ENCODE results near the gene TUBB6.

TUBB6 gene

GRCh38 chr18:12291690-12292089 lies 16.4 kb upstream of the TUBB6 start:
- no peak for DNase-seq

DNA sequence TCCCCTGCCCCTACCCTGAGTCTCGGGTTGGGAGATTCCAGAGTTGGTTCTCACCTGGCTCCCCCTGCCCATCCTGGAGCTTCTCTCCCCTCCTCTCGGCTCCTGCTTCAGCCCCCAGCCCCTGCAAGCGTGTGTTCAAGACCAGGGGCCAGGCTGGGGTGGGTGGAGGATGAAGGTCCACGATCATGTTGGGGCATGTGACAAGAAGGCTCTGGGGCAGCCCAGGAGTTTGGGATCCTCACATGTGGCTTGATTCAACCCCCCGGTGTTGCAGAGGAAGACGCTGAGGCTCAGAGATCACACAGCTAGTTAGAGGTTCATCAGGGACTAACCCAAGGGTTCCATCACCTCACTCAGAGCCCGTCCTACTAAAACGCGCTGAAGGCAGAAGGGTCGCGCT lies 14.2 kb upstream of the TUBB6 start:
- DNase-seq, result no peak

- DNase-seq, result no peak
Observed at GRCh38 chr18:12295389-12296086, 12.5 kb upstream of the TUBB6 start.

DNA sequence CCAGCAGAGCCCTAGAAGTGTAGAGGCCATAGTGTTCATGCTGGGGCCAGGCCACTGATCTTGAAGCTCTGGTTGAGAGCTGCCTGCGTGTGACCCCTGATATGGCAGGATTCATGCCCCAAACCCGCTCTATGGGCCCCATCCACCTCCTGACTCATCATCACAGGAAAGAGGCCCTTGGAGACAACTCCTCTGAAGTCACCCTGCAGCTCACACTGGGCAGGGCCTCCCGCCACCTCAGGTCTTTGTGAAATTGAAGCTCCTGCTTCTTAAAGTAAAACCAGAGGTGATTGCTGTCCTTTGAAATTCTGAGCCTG lies 12.0 kb upstream of the TUBB6 start:
- no peak for DNase-seq

GRCh38 chr18:12296457-12296856 lies 11.6 kb upstream of the TUBB6 start:
- no peak for DNase-seq

DNA sequence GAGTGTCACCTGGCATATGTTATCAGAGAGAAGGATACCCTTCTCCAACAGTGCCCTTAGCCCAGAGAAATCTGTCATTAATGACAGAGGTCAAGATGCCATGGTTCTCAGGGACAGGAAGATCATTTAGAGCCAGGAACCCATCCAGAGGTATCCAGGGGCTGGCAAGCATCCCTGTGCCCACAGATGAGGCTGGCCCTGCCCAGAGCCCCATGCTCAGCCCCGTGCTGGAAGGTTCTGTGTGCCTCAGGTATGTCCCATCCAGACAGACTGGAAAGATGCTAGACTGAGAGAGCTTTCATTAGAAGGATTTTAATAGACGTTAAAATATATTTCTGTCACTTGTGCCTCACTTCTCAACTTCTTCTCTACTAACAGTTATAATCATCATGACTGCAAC lies 8.2 kb upstream of the TUBB6 start:
- no peak for DNase-seq

- no peak for DNase-seq
Observed at GRCh38 chr18:12301263-12302005, 6.6 kb upstream of the TUBB6 start.

GRCh38 chr18:12302391-12303147 lies 5.5 kb upstream of the TUBB6 start:
- DNase-seq, result no peak

DNA sequence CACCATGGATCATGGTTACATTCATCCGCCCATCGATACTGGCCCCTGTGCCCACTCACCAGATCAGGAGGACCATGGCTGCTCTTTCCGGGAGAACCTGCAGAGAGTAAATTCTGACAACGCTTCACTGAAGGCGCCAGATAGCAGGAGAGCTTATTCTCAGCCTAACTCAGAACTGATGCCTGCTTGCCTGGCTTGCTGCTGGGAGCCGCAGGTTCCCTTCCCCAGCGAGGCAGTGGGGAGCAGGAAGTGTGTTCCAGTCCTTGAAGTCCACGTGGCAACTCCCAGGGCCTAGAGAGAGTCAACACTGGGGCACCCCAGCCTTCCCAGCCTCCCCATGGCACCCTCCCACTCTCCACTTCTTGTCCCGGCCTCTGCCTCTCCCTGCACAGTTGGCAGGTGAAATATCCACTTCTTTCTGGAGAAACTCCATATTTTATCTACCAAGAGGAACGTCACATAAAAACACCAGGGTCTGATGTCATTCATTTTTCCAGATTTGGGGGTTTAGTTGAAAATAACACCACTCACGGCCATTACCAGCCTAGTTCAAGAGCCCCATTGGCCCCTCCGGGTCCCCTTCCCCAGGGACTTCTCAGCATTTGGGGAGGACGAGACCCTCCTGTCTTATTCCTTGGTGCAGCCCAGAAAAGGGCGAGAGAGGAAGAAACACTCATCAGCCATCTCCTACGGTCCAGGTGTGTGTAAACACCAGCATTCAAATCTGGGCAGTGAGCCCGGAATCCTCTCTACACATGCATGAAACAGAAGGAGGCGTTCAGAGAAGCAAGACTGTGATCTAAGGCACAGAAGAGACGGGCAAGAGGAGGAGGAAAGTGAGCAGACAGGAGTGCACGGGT lies 3.5 kb upstream of the TUBB6 start:
- no peak for DNase-seq

DNA sequence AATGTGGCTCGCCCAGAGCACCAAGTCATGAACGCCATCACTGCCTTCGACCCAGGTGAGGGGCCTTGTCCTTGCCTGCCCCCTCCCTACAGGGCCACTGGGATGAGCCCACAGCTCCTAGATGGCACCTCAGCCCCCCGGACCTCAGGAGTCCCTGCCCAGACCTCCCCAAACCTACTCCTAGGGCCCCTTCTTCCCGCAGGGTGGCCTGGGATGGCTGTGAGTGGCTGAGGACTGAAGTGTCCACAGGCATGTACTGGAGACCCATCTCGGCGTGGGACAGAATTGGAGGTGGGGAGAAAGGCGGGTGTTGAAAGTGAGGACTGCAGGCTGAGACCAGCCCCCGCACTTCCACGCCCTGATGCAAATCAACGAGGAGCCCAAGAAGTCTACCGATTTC lies 2.8 kb upstream of the TUBB6 start:
- DNase-seq, result no peak

DNA sequence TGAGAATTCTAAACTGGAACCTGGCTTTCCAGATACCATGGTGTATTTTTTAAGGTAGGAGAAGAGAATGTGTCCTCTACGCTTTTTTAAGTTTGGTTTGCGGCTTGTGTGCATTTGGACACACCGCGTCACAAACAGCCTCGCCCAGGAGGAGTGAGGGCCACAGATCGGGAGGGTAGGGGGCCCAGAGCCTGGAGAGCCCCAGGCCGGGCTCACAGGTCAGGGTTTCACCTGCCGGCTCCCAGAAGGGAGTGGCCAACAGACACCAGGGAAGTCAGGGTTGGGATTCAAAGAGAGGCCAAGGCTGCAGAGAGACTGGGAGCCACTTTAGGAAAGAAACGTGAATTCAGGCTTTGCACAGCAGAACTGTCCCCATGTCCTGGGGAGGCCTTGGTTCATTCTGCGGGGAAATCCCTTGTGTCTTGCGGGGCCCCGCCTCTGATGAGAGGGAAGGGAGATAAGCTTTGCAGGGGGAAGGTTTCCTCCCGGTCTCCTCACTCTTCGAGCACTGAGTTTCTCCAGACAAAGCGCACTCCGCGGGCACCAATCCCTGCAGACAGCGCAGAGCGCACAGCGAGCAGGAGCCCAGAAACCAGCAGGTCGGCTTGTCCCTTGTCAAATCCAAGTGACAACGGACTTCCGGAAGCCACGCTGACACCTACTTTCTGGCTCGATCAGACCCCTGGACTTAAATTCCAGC lies 2.0 kb upstream of the TUBB6 start:
- DNase-seq, result no peak

DNA sequence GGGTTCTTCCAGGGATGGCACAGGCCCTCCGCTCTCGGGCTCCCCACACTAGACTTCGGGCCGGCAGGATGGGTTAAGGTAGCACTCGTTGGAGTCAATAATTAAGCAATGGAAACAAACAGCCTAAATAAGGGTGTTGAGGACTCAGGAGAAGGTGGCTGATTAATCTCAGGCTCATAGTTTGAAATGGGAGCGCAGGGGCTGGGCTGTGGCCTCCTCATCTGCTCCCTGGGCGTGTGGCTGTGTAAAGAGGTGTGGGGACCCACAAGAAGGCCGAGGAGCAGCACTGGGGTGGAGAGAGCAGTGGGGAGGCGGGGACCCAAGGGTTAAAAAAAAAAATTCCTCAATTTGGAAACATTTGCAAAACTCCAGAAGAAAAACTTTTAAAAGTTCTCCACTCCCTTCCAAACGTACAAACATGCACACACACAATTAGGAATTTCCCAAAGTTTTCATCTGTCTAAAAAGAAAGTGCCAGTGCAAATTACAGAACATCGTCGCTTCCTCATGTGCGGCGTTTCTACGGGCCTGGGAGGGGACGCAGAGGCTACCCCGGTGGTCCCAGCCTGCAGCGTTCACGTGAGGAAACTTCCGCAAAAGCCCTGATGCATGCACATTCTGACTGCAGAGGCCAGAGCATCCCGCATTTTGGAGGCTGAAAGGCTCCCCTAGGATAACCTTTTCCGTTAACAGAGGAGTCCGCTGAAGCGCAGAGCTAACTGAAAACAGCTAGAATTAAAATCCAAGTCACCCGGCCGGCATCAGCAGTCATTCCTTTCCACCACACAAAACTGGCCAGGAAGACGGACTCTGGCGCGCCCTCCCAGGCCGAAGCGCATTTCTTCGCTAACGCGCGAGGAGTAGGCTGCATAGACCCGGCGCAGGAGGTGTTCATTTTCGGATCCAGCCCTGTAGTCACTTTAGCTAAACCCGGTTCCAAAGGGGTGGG lies 1.0 kb upstream of the TUBB6 start:
- no peak for DNase-seq

DNA sequence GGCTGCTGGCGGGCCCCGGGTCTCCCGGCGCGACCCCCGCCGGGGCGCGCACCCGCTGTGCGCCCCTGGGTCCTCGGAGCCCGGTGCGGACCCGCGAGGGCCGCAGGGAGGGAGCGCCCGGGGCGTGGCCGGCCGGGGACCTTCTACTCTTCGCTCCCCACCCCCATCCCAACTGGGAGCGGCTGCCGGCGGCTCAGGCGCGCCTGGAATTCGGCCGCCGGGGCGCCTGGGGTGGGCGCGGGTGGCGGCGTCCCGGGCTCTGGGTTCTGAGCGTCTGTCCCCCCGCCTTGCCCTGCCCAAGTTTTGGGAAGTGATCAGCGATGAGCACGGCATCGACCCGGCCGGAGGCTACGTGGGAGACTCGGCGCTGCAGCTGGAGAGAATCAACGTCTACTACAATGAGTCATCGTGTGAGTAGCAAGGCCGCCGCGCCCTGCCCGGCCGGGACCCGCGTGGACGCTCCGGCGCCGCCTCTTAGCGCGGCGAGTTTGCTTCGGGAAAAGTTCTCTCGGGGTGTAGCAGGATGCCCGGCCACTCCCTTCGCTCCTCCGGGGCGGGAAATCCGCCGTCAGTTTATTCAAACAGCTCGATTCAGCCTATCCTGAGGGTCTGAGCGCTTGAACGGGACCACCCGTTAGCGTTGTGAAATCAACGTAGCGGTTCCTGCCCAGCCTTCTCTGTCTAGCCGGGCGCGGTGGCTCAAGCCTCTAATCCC lies 502 bp downstream of the TUBB6 start:
- DNase-seq, result peak; percentile 78

GRCh38 chr18:12309683-12310198 lies 1.7 kb downstream of the TUBB6 start:
- DNase-seq, result no peak

DNA sequence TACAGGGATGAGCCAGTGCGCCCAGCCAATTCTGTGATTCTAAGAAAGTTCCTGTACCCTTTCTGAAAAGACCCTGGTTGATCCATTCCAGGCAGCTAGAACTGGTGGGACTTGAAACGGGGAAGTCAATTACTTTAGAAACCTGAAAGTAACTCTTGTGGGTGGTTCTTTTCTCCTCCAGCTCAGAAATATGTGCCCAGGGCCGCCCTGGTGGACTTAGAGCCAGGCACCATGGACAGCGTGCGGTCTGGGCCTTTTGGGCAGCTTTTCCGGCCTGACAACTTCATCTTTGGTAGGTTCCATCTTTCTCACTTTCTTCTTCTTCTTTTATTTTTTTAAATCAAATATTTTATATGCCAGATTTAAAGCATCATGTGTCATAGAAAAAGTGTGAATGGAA lies 2.7 kb downstream of the TUBB6 start:
- no peak for DNase-seq

DNA sequence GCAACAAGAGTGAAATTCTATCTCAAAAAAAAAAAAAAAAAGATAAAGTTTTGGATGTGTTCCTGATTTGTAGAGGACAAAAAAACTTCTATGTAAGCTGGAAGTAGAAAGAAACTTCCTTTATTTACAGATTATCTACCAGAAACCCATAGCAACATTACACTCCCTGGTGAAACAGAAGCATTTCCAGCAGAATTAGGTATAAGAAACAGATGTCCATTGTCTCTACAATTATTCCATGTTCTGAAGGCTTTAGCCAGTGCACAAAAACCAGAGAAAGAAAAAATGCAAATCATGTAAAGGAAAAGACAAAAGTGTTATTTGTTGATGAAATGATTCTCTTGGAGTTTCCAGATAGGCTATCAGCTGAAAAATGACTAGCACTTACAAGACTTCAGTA lies 4.9 kb downstream of the TUBB6 start:
- no peak for DNase-seq

GRCh38 chr18:12313530-12314245 lies 5.6 kb downstream of the TUBB6 start:
- DNase-seq, result no peak

DNA sequence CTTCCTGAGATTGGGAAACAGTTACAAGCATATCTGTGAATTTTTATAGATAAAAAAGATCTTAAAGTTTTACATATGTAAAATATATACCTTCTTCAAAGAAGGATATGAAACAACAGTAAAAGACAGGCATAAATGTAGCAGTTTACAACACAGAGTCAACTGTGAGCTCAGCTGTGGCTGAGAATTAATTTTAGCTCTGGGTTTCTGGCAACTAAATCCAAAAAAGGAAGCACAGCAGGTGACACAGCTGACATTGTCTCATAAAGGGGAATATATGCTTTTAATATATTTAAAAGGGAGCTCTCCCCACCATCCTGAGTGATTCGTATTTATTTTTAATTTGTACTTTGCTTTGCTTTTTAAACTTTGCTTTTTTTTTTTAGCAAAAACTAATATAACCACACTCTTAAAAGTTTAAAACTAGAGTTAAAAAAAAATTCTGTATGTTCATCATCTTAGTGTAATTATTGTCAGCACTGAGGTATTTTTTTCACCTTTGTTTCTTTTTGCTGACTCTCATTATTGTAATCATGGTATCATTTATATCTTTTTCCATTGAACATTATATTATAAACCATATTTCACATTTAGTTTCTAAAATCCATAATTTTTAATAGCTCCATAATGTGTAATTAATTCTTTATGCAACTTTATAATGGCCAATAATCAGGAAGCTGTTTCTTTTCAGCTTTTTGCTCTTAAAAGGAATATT lies 6.7 kb downstream of the TUBB6 start:
- no peak for DNase-seq

DNA sequence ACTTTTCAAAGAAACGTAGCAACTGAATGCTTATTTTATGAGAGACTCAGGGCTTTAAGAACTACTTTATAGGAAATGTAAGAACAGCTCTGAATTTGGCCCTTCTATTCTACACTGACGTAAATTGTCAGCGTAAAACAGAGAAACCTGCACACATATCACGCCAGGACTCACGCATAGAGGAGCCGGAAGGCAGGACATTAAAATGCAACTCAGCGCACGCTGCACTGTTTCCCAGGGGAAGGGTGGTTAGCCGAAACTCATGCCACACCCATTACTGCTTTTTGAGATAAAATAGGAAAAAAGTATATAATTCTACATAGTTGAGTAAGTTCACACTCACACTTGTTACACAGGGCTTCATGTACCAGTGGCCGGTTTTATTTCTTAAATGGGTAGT lies 7.4 kb downstream of the TUBB6 start:
- no peak for DNase-seq
